SK-N-SH treated with all-trans-retinoic acid at 6 μM for 48 hours (cell line): ENCODE measurements around the gene STX1B.
"Not testable (repeated sequence)": the region's sequence is repeated elsewhere in the genome, so short reads cannot be mapped to it uniquely, and the experiment has no call there.

ENCODE experiments used
- ATAC-seq: fragments of 200-7000 bp; cut with Tn5 transposase; 3 replicates; pipeline ENCODE4 v1.9.1; 2020; ENCODE audit warnings: mild to moderate bottlenecking, moderate library complexity
- ARNTL ChIP-seq: fragments of 450-650 bp; formaldehyde crosslinking; IDR thresholded peaks from 2 replicates; pipeline ENCODE4 v1.5.0; 2020; ENCODE audit warnings: low read depth, mild to moderate bottlenecking, moderate library complexity, borderline replicate concordance
- BACH2 ChIP-seq: fragments of 250-450 bp; sonication (Bioruptor Pico); IDR thresholded peaks from 2 replicates; pipeline ENCODE4 v1.9.0; 2021; ENCODE audit warnings: mild to moderate bottlenecking, borderline replicate concordance
- CREB5 ChIP-seq: fragments of 250-450 bp; sonication (Bioruptor Pico); IDR thresholded peaks from 2 replicates; pipeline ENCODE4 v1.5.1; 2020; ENCODE audit warnings: low read depth, mild to moderate bottlenecking, moderate library complexity
- CSRNP3 ChIP-seq: fragments of 250-450 bp; sonication (Bioruptor Pico); IDR thresholded peaks from 2 replicates; pipeline ENCODE4 v1.5.1; 2021; ENCODE audit warnings: mild to moderate bottlenecking, moderate library complexity
- ESRRG ChIP-seq: fragments of 250-450 bp; sonication (Bioruptor Pico); IDR thresholded peaks from 2 replicates; pipeline ENCODE4 v1.6.1; 2021; ENCODE audit warnings: mild to moderate bottlenecking
- GLIS3 ChIP-seq: fragments of 250-450 bp; sonication (Bioruptor Pico); IDR thresholded peaks from 2 replicates; pipeline ENCODE4 v1.5.0; 2020; ENCODE audit warnings: mild to moderate bottlenecking, moderate library complexity
- OSR1 ChIP-seq: fragments of 250-450 bp; sonication (Bioruptor Pico); IDR thresholded peaks from 2 replicates; pipeline ENCODE4 v1.8.0; 2022; ENCODE audit warnings: moderate library complexity, mild to moderate bottlenecking, inconsistent platforms
- PPARA ChIP-seq: fragments of 250-450 bp; sonication (Bioruptor Pico); IDR thresholded peaks from 2 replicates; pipeline ENCODE4 v1.5.0; 2020; ENCODE audit warnings: mild to moderate bottlenecking, borderline replicate concordance
- RARB ChIP-seq: fragments of 250-450 bp; sonication (Bioruptor Pico); IDR thresholded peaks from 2 replicates; pipeline ENCODE4 v1.8.0; 2021; ENCODE audit warnings: mild to moderate bottlenecking, moderate library complexity
- SNAI2 ChIP-seq: fragments of 250-450 bp; sonication (Bioruptor Pico); IDR thresholded peaks from 2 replicates; pipeline ENCODE4 v1.5.0; 2020; ENCODE audit warnings: mild to moderate bottlenecking, moderate library complexity
- TCF4 ChIP-seq: fragments of 250-450 bp; sonication (Bioruptor Pico); IDR thresholded peaks from 2 replicates; pipeline ENCODE4 v1.8.0; 2021; ENCODE audit warnings: mild to moderate bottlenecking, moderate library complexity, borderline replicate concordance
- TOX ChIP-seq: fragments of 250-450 bp; sonication (Bioruptor Pico); IDR thresholded peaks from 2 replicates; pipeline ENCODE4 v1.8.0; 2021; ENCODE audit warnings: mild to moderate bottlenecking, moderate library complexity, borderline replicate concordance
- ZC3H10 ChIP-seq: fragments of 250-450 bp; sonication (Bioruptor Pico); IDR thresholded peaks from 2 replicates; pipeline ENCODE4 v1.5.1; 2021; ENCODE audit warnings: mild to moderate bottlenecking, moderate library complexity
- ZFP3 ChIP-seq: fragments of 250-450 bp; sonication (Bioruptor Pico); IDR thresholded peaks from 2 replicates; pipeline ENCODE4 v1.5.0; 2020; ENCODE audit warnings: mild to moderate bottlenecking, moderate library complexity
- ZFP30 ChIP-seq: fragments of 450-650 bp; formaldehyde crosslinking; IDR thresholded peaks from 2 replicates; pipeline ENCODE4 v1.5.0; 2022; ENCODE audit warnings: mild to moderate bottlenecking, moderate library complexity
- ZNF565 ChIP-seq: fragments of 450-650 bp; formaldehyde crosslinking; conservative IDR thresholded peaks from 2 replicates; pipeline ENCODE4 v1.5.0; 2020; ENCODE audit warnings: low read depth, mild to moderate bottlenecking, moderate library complexity
- TF ChIP-seq, protein P1 (sequence below): fragments of 250-450 bp; sonication (Bioruptor Pico); IDR thresholded peaks from 2 replicates; pipeline ENCODE4 v1.5.0; 2020; ENCODE audit warnings: mild to moderate bottlenecking, moderate library complexity
- TF ChIP-seq, protein P2 (sequence below): fragments of 250-450 bp; sonication (Bioruptor Pico); IDR thresholded peaks from 2 replicates; pipeline ENCODE4 v1.8.0; 2021; ENCODE audit warnings: low read depth, mild to moderate bottlenecking, moderate library complexity, borderline replicate concordance
- TF ChIP-seq, protein P3 (sequence below): fragments of 250-450 bp; sonication (Bioruptor Pico); IDR thresholded peaks from 2 replicates; pipeline ENCODE4 v1.8.0; 2020; ENCODE audit warnings: mild to moderate bottlenecking, moderate library complexity, borderline replicate concordance

The STX1B gene

DNA sequence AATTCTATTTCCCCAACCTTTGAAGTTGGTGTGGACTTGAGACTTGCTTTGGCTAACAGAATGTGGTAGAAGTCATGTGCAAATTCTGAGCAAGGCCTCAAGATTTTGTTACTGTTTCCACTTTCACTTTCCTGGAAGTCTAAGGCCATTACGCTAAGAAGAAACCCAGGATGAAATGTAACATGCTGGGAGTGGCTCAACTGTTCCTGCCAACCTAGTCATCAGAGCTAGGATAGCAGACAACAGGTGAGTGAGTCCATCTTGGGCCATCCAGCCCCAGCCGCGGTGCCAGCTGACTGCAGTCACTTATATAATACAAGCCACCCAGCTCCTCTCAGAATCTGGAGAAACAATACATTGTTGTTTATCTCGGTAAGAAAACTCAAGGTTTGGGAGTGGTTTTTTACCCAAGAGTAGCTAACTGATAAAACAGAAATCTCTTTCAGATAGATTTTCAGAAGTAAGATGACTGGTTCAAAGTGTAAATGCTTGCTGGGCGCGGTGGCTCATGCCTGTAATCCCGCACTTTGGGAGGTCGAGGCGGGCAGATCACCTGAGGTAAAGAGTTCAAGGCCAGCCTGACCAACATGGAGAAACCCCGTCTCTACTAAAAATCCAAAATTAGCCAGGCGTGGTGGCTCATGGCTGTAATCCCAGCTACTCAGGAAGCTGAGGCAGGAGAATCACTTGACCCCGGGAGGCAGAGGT lies 12.3 kb upstream of the STX1B start:
- TF ChIP-seq ESRRG (CRISPR knock-in tag) (no peak), BACH2 (CRISPR knock-in tag) (no peak), RARB (CRISPR knock-in tag) (no peak), GLIS3 (CRISPR knock-in tag) (no peak), TOX (no peak), SNAI2 (CRISPR knock-in tag) (no peak)
- no peak for ATAC-seq

DNA sequence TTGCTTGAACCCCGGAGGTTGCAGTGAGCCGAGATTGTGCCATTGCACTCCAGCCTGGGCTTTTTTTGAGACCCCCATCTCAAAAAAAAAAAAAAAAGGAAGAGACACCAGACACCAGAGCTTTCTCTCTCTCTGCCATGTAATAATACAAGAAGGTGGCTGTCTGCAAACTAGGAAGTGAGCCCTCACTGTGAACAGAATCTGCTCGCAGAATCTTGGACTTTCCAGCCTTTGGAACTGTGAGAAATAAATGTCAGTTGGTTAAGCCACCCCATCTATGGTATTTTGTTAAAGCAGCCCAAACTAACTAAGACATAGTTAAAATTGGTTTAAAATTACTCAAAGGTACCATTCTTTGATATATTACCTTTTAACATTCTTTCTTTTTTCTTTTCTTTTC lies 10.1 kb upstream of the STX1B start:
- ATAC-seq, result no peak
- TF ChIP-seq RARB (CRISPR knock-in tag), result no peak
- TF ChIP-seq, protein P1, sequence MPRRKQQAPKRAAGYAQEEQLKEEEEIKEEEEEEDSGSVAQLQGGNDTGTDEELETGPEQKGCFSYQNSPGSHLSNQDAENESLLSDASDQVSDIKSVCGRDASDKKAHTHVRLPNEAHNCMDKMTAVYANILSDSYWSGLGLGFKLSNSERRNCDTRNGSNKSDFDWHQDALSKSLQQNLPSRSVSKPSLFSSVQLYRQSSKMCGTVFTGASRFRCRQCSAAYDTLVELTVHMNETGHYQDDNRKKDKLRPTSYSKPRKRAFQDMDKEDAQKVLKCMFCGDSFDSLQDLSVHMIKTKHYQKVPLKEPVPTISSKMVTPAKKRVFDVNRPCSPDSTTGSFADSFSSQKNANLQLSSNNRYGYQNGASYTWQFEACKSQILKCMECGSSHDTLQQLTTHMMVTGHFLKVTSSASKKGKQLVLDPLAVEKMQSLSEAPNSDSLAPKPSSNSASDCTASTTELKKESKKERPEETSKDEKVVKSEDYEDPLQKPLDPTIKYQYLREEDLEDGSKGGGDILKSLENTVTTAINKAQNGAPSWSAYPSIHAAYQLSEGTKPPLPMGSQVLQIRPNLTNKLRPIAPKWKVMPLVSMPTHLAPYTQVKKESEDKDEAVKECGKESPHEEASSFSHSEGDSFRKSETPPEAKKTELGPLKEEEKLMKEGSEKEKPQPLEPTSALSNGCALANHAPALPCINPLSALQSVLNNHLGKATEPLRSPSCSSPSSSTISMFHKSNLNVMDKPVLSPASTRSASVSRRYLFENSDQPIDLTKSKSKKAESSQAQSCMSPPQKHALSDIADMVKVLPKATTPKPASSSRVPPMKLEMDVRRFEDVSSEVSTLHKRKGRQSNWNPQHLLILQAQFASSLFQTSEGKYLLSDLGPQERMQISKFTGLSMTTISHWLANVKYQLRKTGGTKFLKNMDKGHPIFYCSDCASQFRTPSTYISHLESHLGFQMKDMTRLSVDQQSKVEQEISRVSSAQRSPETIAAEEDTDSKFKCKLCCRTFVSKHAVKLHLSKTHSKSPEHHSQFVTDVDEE (CRISPR knock-in tag), result no peak
- no peak for TF ChIP-seq PPARA (CRISPR knock-in tag)

DNA sequence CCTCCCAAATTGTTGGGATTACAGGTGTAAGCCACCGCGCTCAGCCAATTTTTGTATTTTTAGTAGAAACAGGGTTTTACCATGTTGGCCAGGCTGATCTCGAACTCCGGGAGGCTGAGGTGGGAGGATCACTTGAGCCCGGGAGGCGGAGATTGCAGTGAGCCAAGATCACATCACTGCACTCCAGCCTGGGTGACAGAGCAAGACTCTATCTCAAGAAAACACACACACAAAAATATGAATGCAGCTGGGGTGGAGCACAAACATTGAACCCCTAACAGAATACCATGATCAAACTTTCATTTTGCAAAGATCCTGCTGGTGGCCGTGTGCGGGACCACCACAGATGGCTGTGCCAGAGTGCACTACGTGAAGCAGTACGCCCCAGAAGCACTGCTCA lies 7.3 kb upstream of the STX1B start:
- not testable (repeated sequence) for ATAC-seq

GRCh38 chr16:31016018-31016417 lies 5.6 kb upstream of the STX1B start:
- TF ChIP-seq ZC3H10 (CRISPR knock-in tag) (no peak), OSR1 (CRISPR knock-in tag) (no peak), ZFP3 (CRISPR knock-in tag) (no peak), PPARA (CRISPR knock-in tag) (no peak), TCF4 (CRISPR knock-in tag) (no peak), ARNTL (no peak), RARB (CRISPR knock-in tag) (no peak), ZFP30 (CRISPR knock-in tag) (no peak), CREB5 (CRISPR knock-in tag) (no peak), TOX (no peak), ZNF565 (CRISPR knock-in tag) (no peak), SNAI2 (CRISPR knock-in tag) (no peak), CSRNP3 (no peak), GLIS3 (CRISPR knock-in tag) (no peak), BACH2 (CRISPR knock-in tag) (no peak)
- TF ChIP-seq, protein P2, sequence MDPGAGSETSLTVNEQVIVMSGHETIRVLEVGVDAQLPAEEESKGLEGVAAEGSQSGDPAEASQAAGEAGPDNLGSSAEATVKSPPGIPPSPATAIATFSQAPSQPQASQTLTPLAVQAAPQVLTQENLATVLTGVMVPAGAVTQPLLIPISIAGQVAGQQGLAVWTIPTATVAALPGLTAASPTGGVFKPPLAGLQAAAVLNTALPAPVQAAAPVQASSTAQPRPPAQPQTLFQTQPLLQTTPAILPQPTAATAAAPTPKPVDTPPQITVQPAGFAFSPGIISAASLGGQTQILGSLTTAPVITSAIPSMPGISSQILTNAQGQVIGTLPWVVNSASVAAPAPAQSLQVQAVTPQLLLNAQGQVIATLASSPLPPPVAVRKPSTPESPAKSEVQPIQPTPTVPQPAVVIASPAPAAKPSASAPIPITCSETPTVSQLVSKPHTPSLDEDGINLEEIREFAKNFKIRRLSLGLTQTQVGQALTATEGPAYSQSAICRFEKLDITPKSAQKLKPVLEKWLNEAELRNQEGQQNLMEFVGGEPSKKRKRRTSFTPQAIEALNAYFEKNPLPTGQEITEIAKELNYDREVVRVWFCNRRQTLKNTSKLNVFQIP, result no peak
- TF ChIP-seq, protein P3, sequence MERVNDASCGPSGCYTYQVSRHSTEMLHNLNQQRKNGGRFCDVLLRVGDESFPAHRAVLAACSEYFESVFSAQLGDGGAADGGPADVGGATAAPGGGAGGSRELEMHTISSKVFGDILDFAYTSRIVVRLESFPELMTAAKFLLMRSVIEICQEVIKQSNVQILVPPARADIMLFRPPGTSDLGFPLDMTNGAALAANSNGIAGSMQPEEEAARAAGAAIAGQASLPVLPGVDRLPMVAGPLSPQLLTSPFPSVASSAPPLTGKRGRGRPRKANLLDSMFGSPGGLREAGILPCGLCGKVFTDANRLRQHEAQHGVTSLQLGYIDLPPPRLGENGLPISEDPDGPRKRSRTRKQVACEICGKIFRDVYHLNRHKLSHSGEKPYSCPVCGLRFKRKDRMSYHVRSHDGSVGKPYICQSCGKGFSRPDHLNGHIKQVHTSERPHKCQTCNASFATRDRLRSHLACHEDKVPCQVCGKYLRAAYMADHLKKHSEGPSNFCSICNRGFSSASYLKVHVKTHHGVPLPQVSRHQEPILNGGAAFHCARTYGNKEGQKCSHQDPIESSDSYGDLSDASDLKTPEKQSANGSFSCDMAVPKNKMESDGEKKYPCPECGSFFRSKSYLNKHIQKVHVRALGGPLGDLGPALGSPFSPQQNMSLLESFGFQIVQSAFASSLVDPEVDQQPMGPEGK (CRISPR knock-in tag), result no peak
- TF ChIP-seq, protein P1 (CRISPR knock-in tag), result no peak
- peak; percentile 59 for ATAC-seq

GRCh38 chr16:31013292-31013691 lies 2.9 kb upstream of the STX1B start:
- ATAC-seq, result not testable (repeated sequence)

GRCh38 chr16:31011815-31012214 lies 1.4 kb upstream of the STX1B start:
- ATAC-seq, result not testable (repeated sequence)
